Neural progenitor cell (in vitro differentiated cells): Measurements from ENCODE around the gene WRAP73. TPM values are rescaled to one million over a fixed set of nuclear protein-coding genes. Genes with fewer than 3 reads are reported as not detected.

Experiments used
- DNase-seq: peaks from one replicate; pipeline ENCODE4 v3.0.0-alpha.2; 2016; ENCODE audit warnings: low spot score
- H2AFZ ChIP-seq: fragments of 200-600 bp; sonication (generic); replicated peaks from 2 replicates; pipeline ENCODE4 v1.6.1; 2016; ENCODE audit warnings: antibody characterized with exemption
- H3F3A ChIP-seq: fragments of 200-600 bp; sonication (generic); 2 replicates; pipeline ENCODE4 v1.6.1; 2016; ENCODE audit warnings: antibody characterized with exemption, low read depth
- H3K27ac ChIP-seq: fragments of 200-600 bp; sonication (generic); 2 replicates; pipeline ENCODE4 v1.5.1; 2016; ENCODE audit warnings: mild to moderate bottlenecking
- H3K27me3 ChIP-seq: fragments of 200-600 bp; sonication (generic); 2 replicates; pipeline ENCODE4 v1.6.1; 2016; ENCODE audit warnings: mild to moderate bottlenecking, moderate library complexity
- H3K36me3 ChIP-seq: fragments of 200-600 bp; sonication (generic); 2 replicates; pipeline ENCODE4 v1.5.1; 2016
- H3K4me1 ChIP-seq: fragments of 200-600 bp; sonication (generic); 2 replicates; pipeline ENCODE4 v1.6.1; 2016; ENCODE audit warnings: mixed run types
- H3K4me2 ChIP-seq: fragments of 200-600 bp; sonication (generic); 2 replicates; pipeline ENCODE4 v1.6.1; 2016
- H3K4me3 ChIP-seq: fragments of 200-600 bp; sonication (generic); 2 replicates; pipeline ENCODE4 v1.5.1; 2016
- H3K79me2 ChIP-seq: fragments of 200-600 bp; sonication (generic); 2 replicates; pipeline ENCODE4 v1.6.1; 2016; ENCODE audit warnings: low read depth
- H3K9ac ChIP-seq: fragments of 200-600 bp; sonication (generic); 2 replicates; pipeline ENCODE4 v1.6.1; 2016
- H3K9me3 ChIP-seq: fragments of 200-600 bp; sonication (generic); 2 replicates; pipeline ENCODE4 v1.5.1; 2016; ENCODE audit warnings: low read depth
- H4K20me1 ChIP-seq: fragments of 200-600 bp; sonication (generic); 2 replicates; pipeline ENCODE4 v1.6.1; 2016; ENCODE audit warnings: low read depth
- H3K27ac Mint-ChIP-seq: 3 replicates; pipeline ENCODE4 v1.8.0; 2021; ENCODE audit warnings: mixed read lengths
- H3K27me3 Mint-ChIP-seq: 2 replicates; pipeline ENCODE4 v1.8.0; 2022; ENCODE audit warnings: low read depth, mild to moderate bottlenecking, inconsistent platforms, moderate library complexity, mixed read lengths; ENCODE audit not compliant: insufficient read depth
- H3K36me3 Mint-ChIP-seq: 3 replicates; pipeline ENCODE4 v1.8.0; 2021; ENCODE audit warnings: mixed read lengths
- H3K4me1 Mint-ChIP-seq: 3 replicates; pipeline ENCODE4 v1.8.0; 2021; ENCODE audit warnings: mixed read lengths
- H3K4me3 Mint-ChIP-seq: 3 replicates; pipeline ENCODE4 v1.8.0; 2021; ENCODE audit warnings: mild to moderate bottlenecking, moderate library complexity, mixed read lengths
- H3K9me3 Mint-ChIP-seq: 3 replicates; pipeline ENCODE4 v1.8.0; 2020; ENCODE audit warnings: mixed read lengths
- EZH2 ChIP-seq: fragments of 200-600 bp; sonication (generic); IDR thresholded peaks from 2 replicates; pipeline ENCODE4 v1.6.1; 2017; ENCODE audit warnings: antibody characterized with exemption, mild to moderate bottlenecking, moderate library complexity
- EZH2phosphoT487 ChIP-seq: fragments of 200-600 bp; sonication (generic); IDR thresholded peaks from 2 replicates; pipeline ENCODE4 v1.6.1; 2017; ENCODE audit warnings: antibody characterized with exemption
- total RNA-seq: library from RNA; depleted of rRNA; stranded (reverse); fragments of >200 nt; gene quantifications from 2 replicates; pipeline ENCODE4 v1.2.3, GENCODE V29; 2015; ENCODE audit warnings: low replicate concordance
- TF ChIP-seq, protein P1 (sequence below): fragments of 200-600 bp; sonication (generic); IDR thresholded peaks from 2 replicates; pipeline ENCODE4 v1.5.1; 2017; ENCODE audit warnings: antibody characterized with exemption, mild to moderate bottlenecking

The WRAP73 gene
- total RNA-seq, 1 donor from 2014 or later: 12.0 TPM

DNA sequence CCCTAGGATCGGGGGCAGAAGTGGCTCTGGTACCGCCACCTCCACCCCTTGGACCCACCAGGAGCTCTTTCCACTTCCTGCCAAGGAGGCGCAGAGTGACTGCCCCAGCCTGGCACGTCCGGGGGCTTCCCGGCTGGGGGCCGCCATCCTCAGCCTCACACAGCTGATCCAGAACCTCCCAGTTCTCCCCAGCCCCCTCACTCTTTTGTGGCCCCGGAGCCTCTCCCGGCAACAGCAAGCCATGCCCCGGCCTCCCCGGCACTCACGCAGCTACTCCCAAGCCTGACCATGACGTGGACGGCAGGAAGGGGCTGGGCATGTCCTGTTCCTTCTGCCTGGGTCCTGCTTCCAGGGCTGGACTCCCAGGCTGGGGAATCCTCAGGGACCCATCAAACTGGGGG, 19.5 kb upstream of the WRAP73 start:
- H3K9ac ChIP-seq: no peak overlapping the region
- peaks cover 3% of the 10 kb centered on the region for H3K36me3 Mint-ChIP-seq
- H3K9me3 ChIP-seq: no peaks in the 10 kb centered on the region
- H3K27ac ChIP-seq: no peak overlapping the region
- H3K4me1 Mint-ChIP-seq: peaks cover 32% of the 10 kb centered on the region
- H3K27me3 Mint-ChIP-seq: peaks cover 13% of the 10 kb centered on the region
- no peak overlapping the region for H3K27ac Mint-ChIP-seq
- no peak overlapping the region for H3K4me3 Mint-ChIP-seq
- DNase-seq: no peak
- H3K27me3 ChIP-seq: peaks cover 44% of the 10 kb centered on the region
- H3F3A ChIP-seq: no peaks in the 10 kb centered on the region
- no peaks in the 10 kb centered on the region for H4K20me1 ChIP-seq
- no peak overlapping the region for H2AFZ ChIP-seq
- no peak overlapping the region for H3K4me3 ChIP-seq
- TF ChIP-seq EZH2phosphoT487 (no peak), EZH2 (no peak)
- TF ChIP-seq, protein P1, sequence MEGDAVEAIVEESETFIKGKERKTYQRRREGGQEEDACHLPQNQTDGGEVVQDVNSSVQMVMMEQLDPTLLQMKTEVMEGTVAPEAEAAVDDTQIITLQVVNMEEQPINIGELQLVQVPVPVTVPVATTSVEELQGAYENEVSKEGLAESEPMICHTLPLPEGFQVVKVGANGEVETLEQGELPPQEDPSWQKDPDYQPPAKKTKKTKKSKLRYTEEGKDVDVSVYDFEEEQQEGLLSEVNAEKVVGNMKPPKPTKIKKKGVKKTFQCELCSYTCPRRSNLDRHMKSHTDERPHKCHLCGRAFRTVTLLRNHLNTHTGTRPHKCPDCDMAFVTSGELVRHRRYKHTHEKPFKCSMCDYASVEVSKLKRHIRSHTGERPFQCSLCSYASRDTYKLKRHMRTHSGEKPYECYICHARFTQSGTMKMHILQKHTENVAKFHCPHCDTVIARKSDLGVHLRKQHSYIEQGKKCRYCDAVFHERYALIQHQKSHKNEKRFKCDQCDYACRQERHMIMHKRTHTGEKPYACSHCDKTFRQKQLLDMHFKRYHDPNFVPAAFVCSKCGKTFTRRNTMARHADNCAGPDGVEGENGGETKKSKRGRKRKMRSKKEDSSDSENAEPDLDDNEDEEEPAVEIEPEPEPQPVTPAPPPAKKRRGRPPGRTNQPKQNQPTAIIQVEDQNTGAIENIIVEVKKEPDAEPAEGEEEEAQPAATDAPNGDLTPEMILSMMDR: no peak
- no peaks in the 10 kb centered on the region for H3K79me2 ChIP-seq
- H3K4me2 ChIP-seq: no peak overlapping the region
- no peaks in the 10 kb centered on the region for H3K4me1 ChIP-seq
- H3K9me3 Mint-ChIP-seq: no peaks in the 10 kb centered on the region
- no peaks in the 10 kb centered on the region for H3K36me3 ChIP-seq

DNA sequence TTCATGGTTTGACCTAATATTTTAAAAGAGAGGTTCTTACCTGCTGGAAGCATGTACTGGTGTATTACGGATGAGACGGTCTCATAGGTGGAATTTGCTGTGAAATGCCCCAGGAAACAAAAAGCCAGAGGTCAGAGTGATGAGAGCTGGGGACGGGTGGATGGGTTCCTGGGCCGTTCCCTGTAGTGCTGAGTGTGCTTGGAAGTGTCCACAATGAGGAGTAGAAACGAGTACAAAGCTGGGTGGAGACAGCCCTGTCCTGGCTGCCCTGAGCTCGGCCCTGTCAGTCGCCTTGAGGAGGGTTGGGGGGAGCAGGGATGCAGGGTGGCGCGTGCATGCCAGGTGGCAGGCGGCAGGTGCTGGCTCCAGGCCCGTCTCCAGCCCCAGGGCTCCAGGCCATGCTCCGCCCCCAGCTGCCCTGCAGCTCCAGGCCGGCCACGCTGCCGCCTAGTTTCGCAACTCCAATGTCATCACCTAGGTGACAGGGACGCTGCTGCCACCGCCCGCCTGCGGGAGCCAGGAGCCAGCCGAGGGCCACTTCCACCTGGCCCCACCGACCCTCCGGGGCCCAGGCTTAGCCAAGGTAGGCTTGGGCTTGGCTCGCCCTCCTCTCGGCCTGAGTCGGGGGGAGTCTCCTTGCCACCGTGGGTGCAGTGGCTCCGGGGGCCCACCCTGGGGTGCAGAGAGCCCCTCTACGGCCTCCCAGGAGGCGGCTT, 18.8 kb upstream of the WRAP73 start:
- peaks cover 44% of the 10 kb centered on the region for H3K27me3 ChIP-seq
- peak overlapping the region; percentile 42 for H3K27ac Mint-ChIP-seq
- H3K4me2 ChIP-seq: no peak overlapping the region
- no peak for DNase-seq
- no peak overlapping the region for H2AFZ ChIP-seq
- H3K9ac ChIP-seq: no peak overlapping the region
- H3K36me3 Mint-ChIP-seq: peaks cover 3% of the 10 kb centered on the region
- H3K27me3 Mint-ChIP-seq: peaks cover 13% of the 10 kb centered on the region
- H3K27ac ChIP-seq: no peak overlapping the region
- no peaks in the 10 kb centered on the region for H3K79me2 ChIP-seq
- no peak for TF ChIP-seq EZH2phosphoT487
- TF ChIP-seq, protein P1: no peak
- no peak for TF ChIP-seq EZH2
- no peaks in the 10 kb centered on the region for H3K36me3 ChIP-seq
- peaks cover 32% of the 10 kb centered on the region for H3K4me1 Mint-ChIP-seq
- H3F3A ChIP-seq: no peaks in the 10 kb centered on the region
- no peaks in the 10 kb centered on the region for H3K4me1 ChIP-seq
- no peaks in the 10 kb centered on the region for H4K20me1 ChIP-seq
- H3K9me3 ChIP-seq: no peaks in the 10 kb centered on the region
- no peaks in the 10 kb centered on the region for H3K9me3 Mint-ChIP-seq
- H3K4me3 Mint-ChIP-seq: no peak overlapping the region
- H3K4me3 ChIP-seq: no peak overlapping the region

DNA sequence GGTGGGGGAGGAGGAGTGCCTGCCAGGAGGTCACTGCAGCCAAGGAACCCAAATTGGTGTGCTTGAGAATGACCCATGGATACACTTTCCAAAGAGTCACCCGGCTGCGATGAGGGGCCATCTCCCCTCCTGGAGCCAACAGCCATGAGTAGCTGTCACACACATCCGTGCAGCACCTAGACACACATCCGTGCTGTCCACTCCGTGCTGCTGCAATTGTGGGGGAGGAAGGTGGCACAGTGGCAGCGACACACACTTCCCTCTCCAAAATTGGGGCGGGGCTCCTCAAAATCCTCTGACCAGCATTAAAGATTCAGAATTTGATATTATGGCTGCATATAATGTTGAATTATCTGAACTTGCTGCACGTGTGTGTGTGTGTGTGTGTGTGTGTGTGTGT, 18.2 kb upstream of the WRAP73 start:
- no peaks in the 10 kb centered on the region for H3K36me3 ChIP-seq
- peaks cover 3% of the 10 kb centered on the region for H3K36me3 Mint-ChIP-seq
- H3K4me3 Mint-ChIP-seq: no peak overlapping the region
- no peak overlapping the region for H3K27ac ChIP-seq
- TF ChIP-seq EZH2phosphoT487 (no peak), EZH2 (no peak)
- TF ChIP-seq, protein P1: no peak
- H3K4me1 ChIP-seq: no peaks in the 10 kb centered on the region
- H3K4me3 ChIP-seq: no peak overlapping the region
- no peaks in the 10 kb centered on the region for H3K9me3 ChIP-seq
- peaks cover 13% of the 10 kb centered on the region for H3K27me3 Mint-ChIP-seq
- DNase-seq: no peak
- no peak overlapping the region for H3K4me2 ChIP-seq
- H3K9me3 Mint-ChIP-seq: no peaks in the 10 kb centered on the region
- H2AFZ ChIP-seq: no peak overlapping the region
- H3K79me2 ChIP-seq: no peaks in the 10 kb centered on the region
- no peaks in the 10 kb centered on the region for H3F3A ChIP-seq
- peak overlapping the region; percentile 57 for H3K27ac Mint-ChIP-seq
- no peaks in the 10 kb centered on the region for H4K20me1 ChIP-seq
- peaks cover 27% of the 10 kb centered on the region for H3K4me1 Mint-ChIP-seq
- peaks cover 44% of the 10 kb centered on the region for H3K27me3 ChIP-seq
- no peak overlapping the region for H3K9ac ChIP-seq
